GM12891 (cell line): Measurements from ENCODE around the gene LRRC71.

Experiments
- DNase-seq: peaks from one replicate; pipeline ENCODE4 v3.0.0; 2011; ENCODE audit warnings: low spot score; ENCODE audit not compliant: insufficient read length
- FAIRE-seq: peaks from 2 replicates; lab custom pipeline; 2011; peaks lifted over from hg19 to GRCh38; lab: Jason Lieb, UNC
- PAX5 ChIP-seq: IDR thresholded peaks from 2 replicates; pipeline ENCODE4 v1.6.1; 2011; ENCODE audit warnings: low read length, moderate library complexity, mild to moderate bottlenecking; ENCODE audit not compliant: insufficient read depth, severe bottlenecking
- POLR2A ChIP-seq: IDR thresholded peaks from 2 replicates; pipeline ENCODE4 v1.6.1; 2011; ENCODE audit warnings: low read depth, low read length, control low read depth
- POLR2AphosphoS5 ChIP-seq: IDR thresholded peaks from 2 replicates; pipeline ENCODE4 v1.6.1; 2011; ENCODE audit warnings: low read depth, low read length, control low read depth
- POU2F2 ChIP-seq: IDR thresholded peaks from 2 replicates; pipeline ENCODE4 v1.6.1; 2011; ENCODE audit warnings: low read depth, mild to moderate bottlenecking, control low read depth, low read length, moderate library complexity
- SPI1 ChIP-seq: IDR thresholded peaks from 2 replicates; pipeline ENCODE4 v1.6.1; 2011; ENCODE audit warnings: low read depth, low read length, control low read depth
- TAF1 ChIP-seq: IDR thresholded peaks from 2 replicates; pipeline ENCODE4 v1.6.1; 2011; ENCODE audit warnings: low read depth, low read length, control low read depth

Gene LRRC71

DNA sequence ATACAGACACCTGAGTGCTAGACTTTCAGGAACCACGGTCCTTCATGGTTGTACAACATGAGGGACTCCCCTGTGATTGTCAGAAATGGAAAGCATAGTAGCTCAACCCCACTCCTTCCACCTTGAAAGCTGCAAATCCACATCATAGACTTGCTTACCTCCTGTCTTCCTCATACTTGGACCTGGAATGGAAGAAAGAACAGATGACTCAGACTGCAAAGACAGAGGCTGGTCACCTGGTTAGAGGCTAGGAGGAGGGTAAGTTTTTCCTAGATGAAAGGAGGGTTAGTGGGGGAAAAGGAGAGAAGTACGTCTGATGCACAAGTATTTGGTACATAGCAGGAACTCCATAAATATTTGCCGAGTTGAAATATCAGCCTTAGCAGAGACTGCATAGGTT, 37.2 kb downstream of the LRRC71 start:
- TF ChIP-seq POLR2A: no peak
- no peak for TF ChIP-seq POLR2AphosphoS5
- TF ChIP-seq TAF1: no peak
- no peak for TF ChIP-seq POU2F2
- DNase-seq (no peak), FAIRE-seq (no peak)

DNA sequence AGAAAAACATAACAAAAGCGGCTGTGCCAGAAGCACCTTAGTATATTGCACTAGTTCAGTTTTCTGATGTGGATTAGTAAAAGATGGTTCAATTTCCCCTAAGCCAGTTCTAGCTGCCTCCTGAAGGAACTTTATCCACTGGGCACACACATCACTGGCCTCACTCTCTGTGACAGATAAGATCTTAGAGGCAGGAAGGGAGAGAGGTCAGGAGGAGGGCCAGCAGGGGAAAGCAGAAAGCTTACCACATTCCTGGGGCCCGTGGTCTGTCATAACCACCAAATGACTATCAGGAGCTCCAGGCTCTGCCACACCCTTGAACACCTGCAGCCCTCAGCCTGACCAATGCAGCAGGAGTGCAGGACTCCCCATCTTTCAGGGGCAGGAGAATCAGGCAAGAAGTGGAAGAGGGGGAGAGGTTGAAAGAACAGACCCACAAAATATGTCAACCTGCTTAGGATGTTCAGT, 37.8 kb downstream of the LRRC71 start:
- no peak for DNase-seq
- FAIRE-seq: no peak
- no peak for TF ChIP-seq TAF1
- no peak for TF ChIP-seq POLR2AphosphoS5
- no peak for TF ChIP-seq SPI1
- no peak for TF ChIP-seq POLR2A
- TF ChIP-seq PAX5: no peak
- TF ChIP-seq POU2F2: no peak

DNA sequence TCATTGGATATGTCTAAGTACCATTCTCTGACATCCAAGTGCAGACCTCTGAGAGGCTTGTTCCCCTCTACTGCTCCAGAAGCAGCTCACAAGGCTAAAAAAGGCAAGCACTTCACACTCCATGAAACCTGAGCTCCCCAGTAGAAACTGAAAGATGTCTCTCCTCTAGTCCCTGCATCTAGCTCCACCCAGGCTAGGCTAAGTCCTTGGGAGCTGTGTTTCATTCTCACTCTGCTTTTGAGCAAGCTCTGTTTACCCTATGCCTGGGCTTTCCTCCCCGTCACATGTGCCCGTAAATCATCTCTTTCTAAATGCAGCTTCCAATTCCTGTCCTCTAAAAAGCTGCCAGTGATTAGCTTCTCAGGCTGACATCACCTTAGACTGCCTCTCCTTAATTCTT, 39.0 kb downstream of the LRRC71 start:
- FAIRE-seq: no peak
- no peak for TF ChIP-seq POU2F2
- no peak for TF ChIP-seq POLR2A
- no peak for TF ChIP-seq POLR2AphosphoS5
- no peak for TF ChIP-seq SPI1
- TF ChIP-seq TAF1: no peak
- TF ChIP-seq PAX5: no peak
- no peak for DNase-seq

DNA sequence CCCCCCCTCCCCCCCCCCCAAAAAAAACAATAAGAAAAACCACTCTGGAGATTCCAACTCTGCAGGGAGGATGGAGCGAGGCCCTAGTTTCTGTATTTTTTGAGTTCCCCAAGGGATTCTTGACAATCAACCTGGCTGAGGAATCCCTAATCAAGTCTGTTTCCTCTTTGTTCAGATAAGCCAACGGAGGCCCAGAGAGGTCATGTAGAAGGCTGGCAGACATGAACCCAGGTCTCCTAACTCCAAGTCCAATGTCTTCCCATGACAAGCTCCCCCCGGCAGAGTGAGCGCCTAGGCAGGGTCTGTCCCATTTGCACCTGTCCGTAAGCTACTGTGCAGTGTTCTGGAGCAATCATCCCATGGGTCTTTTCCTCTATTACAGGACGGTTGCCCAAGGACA, 39.5 kb downstream of the LRRC71 start:
- no peak for FAIRE-seq
- no peak for DNase-seq
- no peak for TF ChIP-seq POU2F2
- no peak for TF ChIP-seq SPI1
- no peak for TF ChIP-seq POLR2A
- TF ChIP-seq PAX5: no peak
- no peak for TF ChIP-seq POLR2AphosphoS5
- TF ChIP-seq TAF1: no peak

DNA sequence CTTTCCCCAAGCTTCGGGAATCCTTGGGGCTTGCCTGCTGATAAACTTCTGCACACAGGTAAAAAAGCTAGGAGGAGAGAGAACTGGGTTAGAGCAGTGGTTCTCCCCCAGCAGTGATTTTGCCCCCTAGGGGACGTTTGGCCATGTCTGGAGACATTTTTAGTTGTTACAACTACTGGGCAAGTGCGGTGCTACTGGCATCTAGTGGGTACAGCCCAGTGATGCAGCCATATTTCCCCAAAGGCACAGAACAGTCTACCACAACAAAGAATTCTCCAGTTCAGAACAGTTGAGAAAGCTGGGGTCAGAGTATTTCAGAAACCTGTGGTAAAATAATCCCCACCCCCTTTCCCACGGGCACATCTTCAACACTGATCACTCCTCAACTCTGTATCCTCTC, 41.3 kb downstream of the LRRC71 start:
- TF ChIP-seq SPI1: no peak
- TF ChIP-seq PAX5: no peak
- no peak for TF ChIP-seq POLR2AphosphoS5
- TF ChIP-seq POLR2A: no peak
- no peak for TF ChIP-seq TAF1
- TF ChIP-seq POU2F2: no peak
- DNase-seq (no peak), FAIRE-seq (no peak)

DNA sequence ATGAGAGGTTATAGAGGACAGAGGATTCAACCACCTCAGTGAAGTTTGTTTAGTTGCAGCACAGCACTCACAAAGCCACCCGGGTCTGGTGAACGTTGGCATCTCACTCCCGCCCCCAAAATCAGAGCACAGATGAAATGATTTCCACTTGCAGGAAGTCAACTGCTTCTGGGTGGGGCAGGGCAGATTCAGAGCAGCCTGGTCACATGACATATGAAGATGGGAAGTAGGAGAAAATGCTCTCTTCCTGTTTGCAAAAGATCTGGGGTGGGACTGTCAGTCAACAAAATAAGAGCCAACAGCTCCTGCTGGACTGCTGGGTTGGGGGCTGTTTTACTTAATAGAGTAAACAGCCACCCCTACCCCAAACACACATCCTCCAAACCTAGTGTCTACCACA, 43.2 kb downstream of the LRRC71 start:
- no peak for DNase-seq
- no peak for TF ChIP-seq POU2F2
- TF ChIP-seq POLR2A: no peak
- no peak for TF ChIP-seq TAF1
- no peak for TF ChIP-seq SPI1
- no peak for TF ChIP-seq PAX5
- no peak for TF ChIP-seq POLR2AphosphoS5
- no peak for FAIRE-seq

DNA sequence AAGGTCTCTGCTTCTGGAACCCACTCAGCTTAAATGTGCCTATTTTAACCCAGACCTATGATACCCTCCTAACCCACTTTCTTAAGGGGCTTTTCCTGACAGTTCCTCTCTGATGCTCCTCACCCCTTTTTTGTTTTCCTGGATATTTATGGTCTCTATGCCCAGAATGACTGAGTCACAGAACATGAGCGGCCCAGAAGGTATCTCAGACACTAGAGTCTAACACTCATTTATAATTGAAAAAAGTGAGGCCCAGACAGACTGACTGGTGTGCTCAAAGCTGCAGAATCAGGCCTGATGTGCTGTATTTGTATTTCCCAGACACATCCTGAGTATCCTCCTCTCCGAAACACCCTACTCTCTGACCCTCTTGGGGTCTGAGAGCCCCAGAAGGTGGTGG, 44.0 kb downstream of the LRRC71 start:
- TF ChIP-seq PAX5 (no peak), POLR2AphosphoS5 (no peak), POU2F2 (no peak), TAF1 (no peak), SPI1 (no peak), POLR2A (no peak)
- FAIRE-seq (no peak), DNase-seq (no peak)

DNA sequence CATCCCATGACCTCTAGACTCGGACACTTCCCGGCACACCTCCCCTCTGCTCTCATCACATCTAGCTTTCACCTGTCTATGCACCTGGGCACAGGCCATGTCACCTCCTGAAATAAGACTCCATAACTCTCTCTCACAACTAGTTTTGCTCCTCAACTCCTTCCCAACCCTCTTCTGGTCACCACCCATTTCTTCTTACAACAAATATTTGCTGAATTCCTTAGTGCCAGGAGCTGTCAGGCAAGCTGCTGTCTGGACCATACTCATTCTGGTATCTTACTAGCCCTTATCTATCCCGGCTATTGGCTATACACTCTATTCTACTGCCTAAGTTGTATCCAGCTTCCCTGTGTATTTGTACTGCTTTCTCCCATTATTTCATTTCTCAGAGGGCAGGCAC, 49.1 kb downstream of the LRRC71 start:
- TF ChIP-seq TAF1: no peak
- TF ChIP-seq POLR2A: no peak
- TF ChIP-seq POLR2AphosphoS5: no peak
- TF ChIP-seq POU2F2: no peak
- no peak for TF ChIP-seq SPI1
- TF ChIP-seq PAX5: no peak
- no peak for DNase-seq
- FAIRE-seq: no peak

DNA sequence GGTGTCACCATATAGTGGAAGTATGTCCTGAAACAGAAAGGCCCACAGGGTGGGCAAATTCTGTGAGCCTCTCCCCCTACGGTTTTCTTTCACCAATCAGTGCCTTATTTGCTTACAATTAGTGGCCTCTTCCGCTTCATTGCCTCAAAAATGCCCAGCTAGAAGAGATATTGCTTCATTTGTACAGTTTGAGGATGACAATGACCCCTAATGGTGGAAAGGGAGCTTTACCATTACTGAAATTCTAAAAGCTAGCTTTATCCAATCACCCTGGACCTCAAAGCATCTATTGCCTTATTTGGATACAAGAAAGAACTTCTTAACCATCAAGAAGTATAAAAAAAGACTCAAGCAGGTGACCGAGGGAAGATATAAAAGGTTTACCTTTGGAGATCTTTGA, 49.6 kb downstream of the LRRC71 start:
- FAIRE-seq: no peak
- no peak for TF ChIP-seq SPI1
- no peak for TF ChIP-seq PAX5
- TF ChIP-seq POLR2A: no peak
- no peak for TF ChIP-seq POLR2AphosphoS5
- TF ChIP-seq POU2F2: no peak
- DNase-seq: no peak

DNA sequence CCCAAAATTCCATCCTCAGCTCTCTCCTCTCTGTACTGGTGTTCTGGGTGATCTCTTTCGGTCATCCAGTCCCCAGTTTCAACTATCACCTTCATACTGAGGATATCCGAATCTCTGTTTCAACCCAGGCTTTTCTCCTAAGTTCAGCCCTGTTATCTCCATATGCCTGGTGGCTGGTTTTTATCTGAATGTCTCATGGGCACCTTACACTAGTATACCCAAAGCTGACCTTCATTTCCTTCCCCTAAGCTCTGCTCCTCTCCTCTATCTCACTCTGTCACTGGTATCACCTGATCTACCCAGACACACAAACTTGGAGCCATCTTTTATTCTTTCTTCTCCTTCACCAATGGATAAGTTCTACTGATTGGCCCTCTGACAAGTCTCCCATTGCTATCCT, 53.0 kb downstream of the LRRC71 start:
- TF ChIP-seq POLR2A: no peak
- no peak for TF ChIP-seq SPI1
- TF ChIP-seq POLR2AphosphoS5: no peak
- TF ChIP-seq TAF1: no peak
- no peak for TF ChIP-seq PAX5
- TF ChIP-seq POU2F2: no peak
- no peak for DNase-seq
- FAIRE-seq: no peak

DNA sequence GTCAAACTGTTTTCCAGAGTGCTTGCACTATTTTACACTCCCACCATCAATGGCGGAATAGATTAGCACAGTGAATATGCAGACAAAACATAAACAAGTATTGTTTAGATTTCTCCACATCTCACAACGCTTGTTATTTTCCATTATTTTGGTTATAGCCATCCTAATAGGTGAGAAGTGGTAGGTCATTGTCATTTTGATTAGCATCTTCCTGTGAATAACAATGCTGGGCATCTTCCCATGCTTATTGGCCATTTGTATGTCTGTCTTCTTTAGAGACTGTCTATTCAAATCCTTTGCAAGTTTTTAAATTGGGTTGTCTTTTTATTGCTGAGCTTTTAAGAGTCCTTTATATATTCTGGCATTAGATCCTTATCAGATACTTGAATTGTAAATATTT, 54.7 kb downstream of the LRRC71 start:
- TF ChIP-seq SPI1 (no peak), PAX5 (no peak), TAF1 (no peak), POLR2A (no peak), POU2F2 (no peak), POLR2AphosphoS5 (no peak)
- FAIRE-seq (no peak), DNase-seq (no peak)
